IPS-NIHi7 (cell line): ENCODE measurements around the gene RIBC1.
"Not testable (repeated sequence)": the region's sequence is repeated elsewhere in the genome, so short reads cannot be mapped to it uniquely, and the experiment has no call there.

Source experiments
- DNase-seq: peaks from one replicate; pipeline ENCODE4 v3.0.0; 2012; ENCODE audit warnings: mixed read lengths; ENCODE audit errors: extremely low spot score

The RIBC1 gene

GRCh38 chrX:53435997-53436396, 13.3 kb downstream of the RIBC1 start:
- DNase-seq, result peak; percentile 48

- DNase-seq, result no peak
These were observed 14.5 kb downstream of the RIBC1 start for GRCh38 chrX:53437206-53437605.

- no peak for DNase-seq
These were observed 15.6 kb downstream of the RIBC1 start for GRCh38 chrX:53438174-53438831.

GRCh38 chrX:53438832-53439230, 16.2 kb downstream of the RIBC1 start:
- DNase-seq, result no peak

- no peak for DNase-seq
These were observed 17.4 kb downstream of the RIBC1 start for GRCh38 chrX:53440101-53440500.

GRCh38 chrX:53440621-53441517, 18.2 kb downstream of the RIBC1 start:
- no peak for DNase-seq

- peak; percentile 90 for DNase-seq
These were observed 19.1 kb downstream of the RIBC1 start for GRCh38 chrX:53441531-53442321.

GRCh38 chrX:53442322-53442631, 19.6 kb downstream of the RIBC1 start:
- no peak for DNase-seq

GRCh38 chrX:53445977-53446376, 23.3 kb downstream of the RIBC1 start:
- peak; percentile 44 for DNase-seq

GRCh38 chrX:53447441-53447840, 24.8 kb downstream of the RIBC1 start:
- no peak for DNase-seq

- no peak for DNase-seq
These were observed 27.0 kb downstream of the RIBC1 start for GRCh38 chrX:53449632-53450031.

GRCh38 chrX:53452812-53453211, 30.1 kb downstream of the RIBC1 start:
- no peak for DNase-seq

GRCh38 chrX:53456254-53456653, 33.6 kb downstream of the RIBC1 start:
- DNase-seq, result no peak

- no peak for DNase-seq
These were observed 35.4 kb downstream of the RIBC1 start for GRCh38 chrX:53458082-53458481.

- DNase-seq, result not testable (repeated sequence)
These were observed 46.0 kb downstream of the RIBC1 start for GRCh38 chrX:53468659-53469058.

GRCh38 chrX:53471346-53471745, 48.7 kb downstream of the RIBC1 start:
- no peak for DNase-seq

GRCh38 chrX:53474707-53475106, 52.0 kb downstream of the RIBC1 start:
- DNase-seq, result no peak

GRCh38 chrX:53476371-53476770, 53.7 kb downstream of the RIBC1 start:
- no peak for DNase-seq

- no peak for DNase-seq
These were observed 56.6 kb downstream of the RIBC1 start for GRCh38 chrX:53479301-53479700.
